Germinal center (tissue), 1 donor: Measurements from ENCODE around the gene TMCC3.

Experiments
- DNase-seq: peaks from one replicate; pipeline ENCODE4 v3.0.0; 2012; ENCODE audit warnings: mixed read lengths, low spot score

The TMCC3 gene

GRCh38 chr12:94531196-94531720 is 119.1 kb downstream of the TMCC3 start:
- no peak for DNase-seq

- no peak for DNase-seq
These were observed 124.4 kb downstream of the TMCC3 start for GRCh38 chr12:94525951-94526350.
